Upper lobe of left lung (tissue), 6 donors: ENCODE measurements around the gene CRIP1. TPM values are rescaled to one million over a fixed set of nuclear protein-coding genes. Genes with fewer than 3 reads are reported as not detected.

Source experiments
- ATAC-seq, 2 donors: fragments of 200-7000 bp; cut with Tn5 transposase; one replicate each; pipeline ENCODE4 v1.9.1; 2022; ENCODE audit warnings: mild to moderate bottlenecking in 2 of 2, moderate library complexity in 2 of 2; ENCODE audit not compliant: low FRiP score in 2 of 2
- DNase-seq, 2 donors: peaks; one replicate each; pipeline ENCODE4 v3.0.0-alpha.2; 2019 to 2020
- H3K27ac ChIP-seq, 4 donors: fragments of 200-600 bp; sonication (generic); one replicate each; pipeline ENCODE4 v1.5.1; 2016 to 2019
- H3K27me3 ChIP-seq, 4 donors: fragments of 200-600 bp; sonication (generic); one replicate each; pipeline ENCODE4 v1.5.1; 2017 to 2019
- H3K36me3 ChIP-seq, 4 donors: fragments of 200-600 bp; sonication (generic); one replicate each; pipeline ENCODE4 v1.5.1; 2016 to 2019
- H3K4me1 ChIP-seq, 4 donors: fragments of 200-600 bp; sonication (generic); one replicate each; pipeline ENCODE4 v1.5.1; 2018 to 2019
- H3K4me3 ChIP-seq, 4 donors: fragments of 200-600 bp; sonication (generic); one replicate each; pipeline ENCODE4 v1.5.1; 2017 to 2019; ENCODE audit warnings: mild to moderate bottlenecking in 2 of 4, moderate library complexity in 1 of 4
- H3K9me3 ChIP-seq, 4 donors: fragments of 200-600 bp; sonication (generic); one replicate each; pipeline ENCODE4 v1.5.1; 2018 to 2019
- EP300 ChIP-seq, 4 donors: sonication (generic); formaldehyde crosslinking; IDR thresholded peaks; one replicate each; pipeline ENCODE4 v1.5.1; 2017; ENCODE audit warnings: antibody characterized with exemption in 4 of 4, control low read depth in 2 of 4
- POLR2A ChIP-seq, 4 donors: fragments of 450-650 bp; IDR thresholded peaks; one replicate each; pipeline ENCODE4 v1.5.1; 2016 to 2017; ENCODE audit warnings: antibody characterized with exemption in 4 of 4, mild to moderate bottlenecking in 2 of 4
- POLR2AphosphoS5 ChIP-seq, 2 donors: sonication (generic); formaldehyde crosslinking; IDR thresholded peaks; one replicate each; pipeline ENCODE4 v1.5.1; 2017; ENCODE audit warnings: antibody characterized with exemption in 2 of 2
- WGBS, 2 donors: methylation state at CpG; one replicate each; pipeline ENCODE4 v1.1.5; 2017 to 2018; 5-methylcytosine and 5-hydroxymethylcytosine counted together
- total RNA-seq, 6 donors: library from RNA; depleted of rRNA in 4 of 6; stranded (reverse); fragments of >200 nt in 4 of 6; gene quantifications; one replicate each; pipeline versions ENCODE4 v1.1.0 to v1.2.1, GENCODE V29; 2016 to 2021
- TF ChIP-seq, protein P1 (sequence below), 6 experiments: fragments of 450-650 bp in 4 of 6; fragments of 200-600 bp in 2 of 6; sonication (generic) in 2 of 6; IDR thresholded peaks; one replicate each; pipeline ENCODE4 v1.5.1; 2016 to 2019; ENCODE audit warnings: antibody characterized with exemption in 6 of 6
- donor health status: DM: no; HTN: no; CAD: no; lungs with moderate emphysema.
- donor health status: DM: no; HTN: yes; CAD: no; lungs with severe emphysema.

The CRIP1 gene
- total RNA-seq, 6 donors from 2014 or later = 26.2 to 425 (median 200) TPM

DNA sequence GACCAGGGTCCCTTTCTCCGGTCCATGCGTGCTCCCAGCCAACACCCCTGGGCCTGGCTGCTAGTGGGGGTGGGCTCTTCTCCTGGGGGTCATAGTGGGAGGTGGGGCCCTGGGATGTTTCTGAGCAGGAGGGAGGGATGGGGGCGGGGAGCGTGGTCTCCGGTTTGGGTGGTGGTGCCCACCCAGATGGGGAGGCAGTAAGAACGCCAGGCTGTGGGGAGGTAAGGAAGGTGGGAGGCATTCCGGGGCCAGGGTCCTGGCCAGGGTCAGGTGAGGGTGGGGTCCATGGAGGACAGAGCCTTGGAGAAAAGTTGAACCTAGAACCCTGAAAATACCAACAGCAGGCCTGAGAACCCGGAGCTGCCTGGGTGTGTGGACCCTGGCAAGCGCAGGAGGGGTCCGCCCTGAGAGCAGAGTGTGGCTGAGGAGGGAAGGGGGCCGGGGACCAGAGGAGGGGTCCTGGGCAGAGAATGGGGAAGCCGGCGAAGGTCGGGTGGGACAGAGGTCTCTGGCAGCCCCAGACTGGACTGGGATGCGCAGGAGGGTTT, 6.4 kb upstream of the CRIP1 start:
- Histone ChIP-seq H3K9me3 (no peaks in the 10 kb centered on the region), H3K4me1 (peaks cover 59 to 94% (median 82%) of the 10 kb centered on the region in 4 donors), H3K27ac (peak overlapping the region; percentile 88 to 98 (median 94)), H3K36me3 (peaks cover 0 to 22% (median 6%) of the 10 kb centered on the region in 4 donors), H3K27me3 (peaks cover 0 to 10% (median 5%) of the 10 kb centered on the region in 4 donors), H3K4me3 (peak overlapping the region in 1 of 4 donors; percentile 47)
- TF ChIP-seq, protein P1, sequence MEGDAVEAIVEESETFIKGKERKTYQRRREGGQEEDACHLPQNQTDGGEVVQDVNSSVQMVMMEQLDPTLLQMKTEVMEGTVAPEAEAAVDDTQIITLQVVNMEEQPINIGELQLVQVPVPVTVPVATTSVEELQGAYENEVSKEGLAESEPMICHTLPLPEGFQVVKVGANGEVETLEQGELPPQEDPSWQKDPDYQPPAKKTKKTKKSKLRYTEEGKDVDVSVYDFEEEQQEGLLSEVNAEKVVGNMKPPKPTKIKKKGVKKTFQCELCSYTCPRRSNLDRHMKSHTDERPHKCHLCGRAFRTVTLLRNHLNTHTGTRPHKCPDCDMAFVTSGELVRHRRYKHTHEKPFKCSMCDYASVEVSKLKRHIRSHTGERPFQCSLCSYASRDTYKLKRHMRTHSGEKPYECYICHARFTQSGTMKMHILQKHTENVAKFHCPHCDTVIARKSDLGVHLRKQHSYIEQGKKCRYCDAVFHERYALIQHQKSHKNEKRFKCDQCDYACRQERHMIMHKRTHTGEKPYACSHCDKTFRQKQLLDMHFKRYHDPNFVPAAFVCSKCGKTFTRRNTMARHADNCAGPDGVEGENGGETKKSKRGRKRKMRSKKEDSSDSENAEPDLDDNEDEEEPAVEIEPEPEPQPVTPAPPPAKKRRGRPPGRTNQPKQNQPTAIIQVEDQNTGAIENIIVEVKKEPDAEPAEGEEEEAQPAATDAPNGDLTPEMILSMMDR (IDR thresholded peaks at IDR 0.05) = no peak
- TF ChIP-seq POLR2AphosphoS5 (IDR thresholded peaks at IDR 0.05) (no peak), POLR2A (IDR thresholded peaks at IDR 0.05) (no peak), EP300 (IDR thresholded peaks at IDR 0.05) (no peak)
- ATAC-seq (no peak), DNase-seq (no peak)
- 65 to 76% methylated on average over 13 to 15 of the region's 15 CpGs for WGBS, 2 donors

DNA sequence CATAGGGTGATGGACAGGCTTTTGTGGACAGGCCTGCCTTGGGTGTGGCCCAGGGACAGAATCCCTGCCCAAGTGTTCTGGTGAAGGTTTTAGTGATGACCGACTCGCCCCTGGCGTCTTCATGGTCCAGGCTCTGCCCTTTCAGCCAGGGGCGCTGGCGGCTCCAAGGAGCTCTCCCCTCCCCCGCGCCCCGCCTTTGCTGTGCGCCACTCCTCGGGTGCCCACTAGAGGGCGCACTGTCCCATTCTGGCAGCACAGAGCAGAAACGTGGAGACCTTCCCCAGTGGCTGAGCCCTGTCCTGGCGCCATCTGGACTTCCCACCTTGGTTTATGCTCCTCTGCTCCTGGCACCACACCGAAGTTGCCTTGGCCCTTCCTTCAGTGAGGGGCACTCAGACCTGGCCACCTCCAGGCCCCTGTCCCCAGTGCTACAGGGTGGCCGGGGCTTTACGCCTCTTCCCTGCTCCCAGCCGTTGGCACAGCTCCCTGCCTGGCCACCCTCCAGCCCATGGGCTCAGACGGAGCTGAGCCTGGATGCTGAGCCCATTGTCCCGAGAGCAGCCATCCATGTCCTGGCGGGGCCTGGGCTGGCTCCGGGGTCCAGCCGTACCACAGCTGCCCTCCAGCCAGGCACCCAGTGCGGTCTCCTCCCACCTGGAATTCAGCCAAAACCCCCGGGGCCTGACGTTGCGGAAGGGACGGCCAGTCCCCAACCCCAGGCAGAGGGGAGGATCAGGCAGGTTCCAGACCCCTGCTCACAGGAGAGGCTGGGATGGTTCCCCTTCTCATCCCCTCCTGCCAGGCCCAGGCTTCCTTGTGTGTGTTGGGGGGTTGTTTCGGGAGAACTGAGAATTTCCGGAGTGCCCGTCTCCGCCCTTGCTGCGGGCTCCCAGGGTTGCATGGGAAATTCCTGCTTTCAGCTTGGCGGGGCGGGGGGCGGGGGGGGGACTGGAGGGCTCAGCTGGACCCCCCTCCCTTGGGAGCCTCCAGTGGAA, 5.6 kb upstream of the CRIP1 start:
- Histone ChIP-seq H3K27me3 (peaks cover 0 to 10% (median 2%) of the 10 kb centered on the region in 4 donors), H3K4me3 (peak overlapping the region in 3 of 4 donors; percentile 24 to 47 (median 42)), H3K36me3 (peaks cover 0 to 22% (median 6%) of the 10 kb centered on the region in 4 donors), H3K9me3 (no peaks in the 10 kb centered on the region), H3K27ac (peak overlapping the region; percentile 88 to 98 (median 94)), H3K4me1 (peaks cover 67 to 94% (median 81%) of the 10 kb centered on the region in 4 donors)
- ATAC-seq (peak; percentile 87 to 92), DNase-seq (peak; percentile 93 to 96)
- WGBS, 2 donors = 0 to 2% methylated on average over 1 to 33 of the region's 35 CpGs
- no peak for TF ChIP-seq EP300 (IDR thresholded peaks at IDR 0.05)
- TF ChIP-seq POLR2AphosphoS5 (IDR thresholded peaks at IDR 0.05) = peak; percentile 50 to 81
- peak in 3 of 4 donors; percentile 56 to 71 (median 57) for TF ChIP-seq POLR2A (IDR thresholded peaks at IDR 0.05)
- TF ChIP-seq, protein P1 (IDR thresholded peaks at IDR 0.05) = peak; percentile 96 to 100 (median 100)

GRCh38 chr14:105481886-105482457, 4.7 kb upstream of the CRIP1 start:
- ATAC-seq = peak; percentile 76 to 83
- WGBS, 2 donors = 3 to 12% methylated on average over 10 to 18 of the region's 18 CpGs
- H3K4me3 ChIP-seq = peak overlapping the region in 3 of 4 donors; percentile 24 to 47 (median 42)

GRCh38 chr14:105482486-105483110, 4.1 kb upstream of the CRIP1 start:
- H3K4me1 ChIP-seq = peaks cover 71 to 96% (median 83%) of the 10 kb centered on the region in 4 donors

More at GRCh38 chr14:105481886-105482457, 4.7 kb upstream of the CRIP1 start:
- Histone ChIP-seq H3K4me1 (peaks cover 69 to 94% (median 81%) of the 10 kb centered on the region in 4 donors), H3K27me3 (peaks cover 0 to 10% (median 4%) of the 10 kb centered on the region in 4 donors), H3K36me3 (peaks cover 0 to 22% (median 6%) of the 10 kb centered on the region in 4 donors), H3K27ac (peak overlapping the region; percentile 88 to 98 (median 94)), H3K9me3 (no peaks in the 10 kb centered on the region)
- TF ChIP-seq POLR2A (IDR thresholded peaks at IDR 0.05) (peak in 3 of 4 donors; percentile 27 to 45 (median 35)), POLR2AphosphoS5 (IDR thresholded peaks at IDR 0.05) (peak; percentile 58 to 92), EP300 (IDR thresholded peaks at IDR 0.05) (peak in 1 of 4 donors; percentile 69)
- TF ChIP-seq, protein P1 (IDR thresholded peaks at IDR 0.05) = peak in 3 of 6 experiments; percentile 10 to 34 (median 32)
- DNase-seq = peak; percentile 94

More at GRCh38 chr14:105482486-105483110, 4.1 kb upstream of the CRIP1 start:
- Histone ChIP-seq H3K27ac (peak overlapping the region; percentile 88 to 98 (median 94)), H3K4me3 (peak overlapping the region in 1 of 4 donors; percentile 47), H3K36me3 (peaks cover 0 to 22% (median 6%) of the 10 kb centered on the region in 4 donors), H3K9me3 (no peaks in the 10 kb centered on the region), H3K27me3 (peaks cover 0 to 10% (median 4%) of the 10 kb centered on the region in 4 donors)
- 68 to 81% methylated on average over 4 to 18 of the region's 18 CpGs for WGBS, 2 donors
- ATAC-seq = no peak
- DNase-seq = no peak
- TF ChIP-seq, protein P1 (IDR thresholded peaks at IDR 0.05) = no peak
- TF ChIP-seq POLR2A (IDR thresholded peaks at IDR 0.05) (no peak), EP300 (IDR thresholded peaks at IDR 0.05) (no peak), POLR2AphosphoS5 (IDR thresholded peaks at IDR 0.05) (no peak)
